PFSK-1 (cell line): ENCODE data around the gene ARHGAP12.
A peak's percentile ranks its signal among the peaks of the same experiment; 100 is the strongest.

ENCODE experiments used
- POLR2AphosphoS5 ChIP-seq: IDR thresholded peaks from 2 replicates; pipeline ENCODE4 v1.6.1; 2012; ENCODE audit warnings: low read depth, mild to moderate bottlenecking, control low read depth, low read length, moderate library complexity
- REST ChIP-seq, 2 experiments: IDR thresholded peaks; 2 replicates each; pipeline versions ENCODE4 v1.6.1 to v1.8.0; 2011 to 2012; ENCODE audit warnings: low read depth in 2 of 2, low read length in 2 of 2, control low read depth in 1 of 2, inconsistent platforms in 1 of 2, mild to moderate bottlenecking in 1 of 2, moderate library complexity in 1 of 2; ENCODE audit not compliant: insufficient read depth in 1 of 2
- TAF1 ChIP-seq: IDR thresholded peaks from 2 replicates; pipeline ENCODE4 v1.6.1; 2012; ENCODE audit warnings: low read length, control low read depth, borderline replicate concordance; ENCODE audit not compliant: insufficient read depth

- TF ChIP-seq POLR2AphosphoS5: no peak
- no peak for TF ChIP-seq TAF1
- TF ChIP-seq REST (IDR thresholded peaks at IDR 0.05; ENCODE audit: insufficient read depth in 1 of 2, low read depth in 2 of 2, low read length in 2 of 2): 0 out of 4 replicates have a peak, but pooled peaks of 1 of the 2 experiments have one; percentile 12
Measured at GRCh38 chr10:31962826-31963588, 34.4 kb upstream of the ARHGAP12 start.
